ENCODE measurements around the gene DISC1. TPM values are rescaled to one million over a fixed set of nuclear protein-coding genes. Genes with fewer than 3 reads are reported as not detected.
"Not testable (repeated sequence)": the region's sequence is repeated elsewhere in the genome, so short reads cannot be mapped to it uniquely, and the experiment has no call there.

Gene DISC1
- total and polyA plus RNA-seq, 2 experiments from 2014 or later = 2.1 to 6.5 TPM

DNA sequence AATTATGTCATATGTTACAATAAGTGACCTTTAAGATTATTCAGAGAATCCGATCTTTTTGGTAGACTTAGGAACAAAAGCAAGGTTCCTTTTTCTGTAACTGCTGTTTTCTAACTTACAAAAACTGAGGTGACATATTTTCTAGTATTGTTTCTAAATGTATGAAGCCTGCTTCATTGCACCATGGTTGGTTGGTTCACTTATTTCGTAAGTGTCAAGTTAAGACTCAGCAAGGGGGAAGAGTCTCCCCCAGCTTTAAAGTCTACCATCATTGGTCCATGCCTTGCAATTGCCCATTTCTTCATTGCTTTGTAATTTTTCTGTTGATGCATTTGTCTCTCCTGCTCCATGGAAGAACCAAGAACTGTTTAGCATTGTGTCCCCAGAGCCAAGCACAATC, 136.9 kb downstream of the DISC1 start:
- peaks cover 3% of the 10 kb centered on the region for H3K27me3 Mint-ChIP-seq (ENCODE audit: insufficient read depth, low read depth, poor library complexity)

DNA sequence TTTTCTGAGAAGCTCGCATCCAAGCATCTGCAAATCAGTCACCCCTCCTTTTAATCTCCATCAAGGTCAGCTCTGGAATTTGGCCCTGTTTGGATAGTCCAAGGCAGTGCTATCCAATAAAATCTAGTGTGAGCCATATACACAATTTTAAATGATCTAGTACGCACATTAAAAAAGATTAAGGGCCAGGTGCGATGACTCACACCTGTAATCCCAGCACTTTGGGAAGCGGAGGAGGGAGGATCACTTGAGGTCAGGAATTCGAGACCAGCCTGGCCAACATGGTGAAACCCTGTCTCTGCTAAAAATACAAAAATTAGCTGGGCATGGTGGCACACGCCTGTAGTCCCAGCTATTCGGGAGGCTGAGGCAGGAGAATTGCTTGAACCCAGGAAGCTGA, 139.2 kb downstream of the DISC1 start:
- not testable (repeated sequence) for H3K27ac ChIP-seq (ENCODE audit: low read depth); H3K27me3 Mint-ChIP-seq (ENCODE audit: insufficient read depth, low read depth, poor library complexity); H3K27ac Mint-ChIP-seq; H3K36me3 Mint-ChIP-seq (ENCODE audit: low read depth); H3F3A ChIP-seq (replicated peaks; ENCODE audit: low read depth); H4K20me1 ChIP-seq (replicated peaks; ENCODE audit: insufficient read depth); DNase-seq (ENCODE audit: low spot score); ATAC-seq; H3K4me2 ChIP-seq; H3K4me3 Mint-ChIP-seq; H2AFZ ChIP-seq; H3K9me3 Mint-ChIP-seq; H3K4me3 ChIP-seq; H3K9me2 ChIP-seq (ENCODE audit: insufficient read depth); H3K36me3 ChIP-seq (ENCODE audit: insufficient read depth); H3K4me1 ChIP-seq (ENCODE audit: insufficient read depth); H3K79me2 ChIP-seq (replicated peaks; ENCODE audit: insufficient read depth); H3K27me3 ChIP-seq (ENCODE audit: insufficient read depth)
- peaks cover 12% of the 10 kb centered on the region for H3K4me1 Mint-ChIP-seq

More for the DNA sequence above, 136.9 kb downstream of the DISC1 start:
- H3K4me3 Mint-ChIP-seq = no peak overlapping the region
- no peak overlapping the region for H3K27ac ChIP-seq (ENCODE audit: low read depth)
- no peaks in the 10 kb centered on the region for H3K4me1 Mint-ChIP-seq
- no peaks in the 10 kb centered on the region for H3K9me2 ChIP-seq (ENCODE audit: insufficient read depth)
- no peaks in the 10 kb centered on the region for H3K27me3 ChIP-seq (ENCODE audit: insufficient read depth)
- H3K9me3 Mint-ChIP-seq = no peaks in the 10 kb centered on the region
- no peaks in the 10 kb centered on the region for H3F3A ChIP-seq (replicated peaks; ENCODE audit: low read depth)
- no peak for ATAC-seq
- TF ChIP-seq ZNF114 (CRISPR knock-in tag; IDR thresholded peaks at IDR 0.05) = no peak
- no peak for TF ChIP-seq POLR2AphosphoS5 (IDR thresholded peaks at IDR 0.05; ENCODE audit: low read depth)
- TF ChIP-seq JUNB (IDR thresholded peaks at IDR 0.05; ENCODE audit: unreplicated experiment) = no peak
- no peak for TF ChIP-seq REST (IDR thresholded peaks at IDR 0.05; ENCODE audit: unreplicated experiment)
- no peak for TF ChIP-seq CREB1 (CRISPR knock-in tag; IDR thresholded peaks at IDR 0.05; ENCODE audit: low read depth)
- no peak for TF ChIP-seq EZH2 (IDR thresholded peaks at IDR 0.05; ENCODE audit: low read depth, unreplicated experiment)
- H3K36me3 ChIP-seq (ENCODE audit: insufficient read depth) = no peaks in the 10 kb centered on the region
- no peaks in the 10 kb centered on the region for H3K4me1 ChIP-seq (ENCODE audit: insufficient read depth)
- no peak for DNase-seq (ENCODE audit: low spot score)
- H3K4me3 ChIP-seq = no peak overlapping the region
- no peaks in the 10 kb centered on the region; the same call in 1 of the 2 replicates for H4K20me1 ChIP-seq (replicated peaks; ENCODE audit: insufficient read depth)
- no peak overlapping the region for H2AFZ ChIP-seq
- H3K4me2 ChIP-seq = no peak overlapping the region
- no peaks in the 10 kb centered on the region for H3K79me2 ChIP-seq (replicated peaks; ENCODE audit: insufficient read depth)
- H3K27ac Mint-ChIP-seq = no peak overlapping the region
- H3K36me3 Mint-ChIP-seq (ENCODE audit: low read depth) = no peaks in the 10 kb centered on the region

DNA sequence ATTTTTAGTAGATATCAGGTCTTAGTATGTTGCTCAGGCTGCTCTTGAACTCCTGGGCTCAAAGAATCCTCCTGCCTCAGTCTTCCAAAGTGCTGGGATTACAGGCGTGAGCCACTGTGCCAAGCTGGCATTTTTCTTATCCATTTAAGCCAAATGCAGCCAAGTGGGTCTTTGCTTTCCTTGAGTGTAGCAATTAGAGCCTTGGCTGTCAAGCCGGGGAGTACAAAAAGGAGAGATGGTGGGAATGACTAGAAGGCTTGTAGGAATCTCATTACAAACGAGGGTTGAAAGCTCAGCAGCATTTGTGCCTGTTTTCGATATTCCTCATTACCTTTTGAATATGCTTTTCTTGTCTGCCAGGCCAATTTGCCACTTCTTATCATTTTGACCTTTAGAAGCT, 140.9 kb downstream of the DISC1 start:
- H3K4me2 ChIP-seq = no peak overlapping the region
- no peaks in the 10 kb centered on the region for H3F3A ChIP-seq (replicated peaks; ENCODE audit: low read depth)
- no peaks in the 10 kb centered on the region for H3K79me2 ChIP-seq (replicated peaks; ENCODE audit: insufficient read depth)
- H3K27ac ChIP-seq (ENCODE audit: low read depth) = no peak overlapping the region
- no peaks in the 10 kb centered on the region for H3K4me1 ChIP-seq (ENCODE audit: insufficient read depth)
- DNase-seq (ENCODE audit: low spot score) (no peak), ATAC-seq (no peak)
- H2AFZ ChIP-seq = no peak overlapping the region
- Mint-ChIP-seq H3K36me3 (ENCODE audit: low read depth) (no peaks in the 10 kb centered on the region; the same call in 2 of the 3 replicates), H3K4me3 (no peak overlapping the region), H3K4me1 (peaks cover 15% of the 10 kb centered on the region), H3K27me3 (ENCODE audit: insufficient read depth, low read depth, poor library complexity) (peaks cover 7% of the 10 kb centered on the region), H3K9me3 (no peaks in the 10 kb centered on the region), H3K27ac (no peak overlapping the region)
- no peak overlapping the region for H3K4me3 ChIP-seq
- H3K27me3 ChIP-seq (ENCODE audit: insufficient read depth) = no peaks in the 10 kb centered on the region
- H3K9me2 ChIP-seq (ENCODE audit: insufficient read depth) = no peaks in the 10 kb centered on the region
- no peaks in the 10 kb centered on the region for H3K36me3 ChIP-seq (ENCODE audit: insufficient read depth)
- no peaks in the 10 kb centered on the region for H4K20me1 ChIP-seq (replicated peaks; ENCODE audit: insufficient read depth)
- TF ChIP-seq STAT1 (IDR thresholded peaks at IDR 0.05; ENCODE audit: unreplicated experiment) (no peak), EZH2 (IDR thresholded peaks at IDR 0.05; ENCODE audit: low read depth, unreplicated experiment) (no peak), ZNF114 (CRISPR knock-in tag; IDR thresholded peaks at IDR 0.05) (no peak), JUNB (IDR thresholded peaks at IDR 0.05; ENCODE audit: unreplicated experiment) (no peak), CREB1 (CRISPR knock-in tag; IDR thresholded peaks at IDR 0.05; ENCODE audit: low read depth) (no peak), ZNF331 (CRISPR knock-in tag; IDR thresholded peaks at IDR 0.05; ENCODE audit: low read depth) (no peak)
